OCI-M2 (cell line): ENCODE measurements around the gene LRRC31.

Source experiments
- DNase-seq: peaks from one replicate; lab custom pipeline; 2025; ENCODE audit not compliant: unreplicated experiment; lab: John Stamatoyannopoulos, UW

Gene LRRC31

GRCh38 chr3:169813757-169814517 lies 55.8 kb downstream of the LRRC31 start:
- peak; percentile 38 for DNase-seq

- DNase-seq: no peak
Observed at GRCh38 chr3:169813278-169813677, 56.5 kb downstream of the LRRC31 start.

GRCh38 chr3:169812332-169813235 lies 57.2 kb downstream of the LRRC31 start, which contains the start of the genes LRRC34 and LRRIQ4:
LRRC34 (minus strand) TSS chr3:169812904; CDS start chr3:169812548, 356 bp downstream.
LRRIQ4 (plus strand) TSS chr3:169812870; CDS start chr3:169821922, 9,052 bp downstream.
- no peak for DNase-seq

GRCh38 chr3:169811631-169812331 lies 58.0 kb downstream of the LRRC31 start:
- DNase-seq: peak; percentile 19

- no peak for DNase-seq
Observed at GRCh38 chr3:169809230-169809795, 60.4 kb downstream of the LRRC31 start.

GRCh38 chr3:169804681-169805080 lies 65.1 kb downstream of the LRRC31 start:
- DNase-seq: no peak

- no peak for DNase-seq
Observed at GRCh38 chr3:169792359-169792758, 77.4 kb downstream of the LRRC31 start.

GRCh38 chr3:169790687-169791429 lies 78.9 kb downstream of the LRRC31 start:
- no peak for DNase-seq

GRCh38 chr3:169790219-169790618 lies 79.5 kb downstream of the LRRC31 start:
- DNase-seq: no peak
